GM18508 (cell line): ENCODE measurements around the gene XG.
"Not testable (repeated sequence)": the region's sequence is repeated elsewhere in the genome, so short reads cannot be mapped to it uniquely, and the experiment has no call there.

Experiments
- ATAC-seq: cut with Tn5 transposase; IDR thresholded peaks from one replicate; pipeline ENCODE4 v1.9.1; 2021; ENCODE audit warnings: moderate number of reproducible peaks; ENCODE audit not compliant: insufficient read depth, unreplicated experiment

XG gene

DNA sequence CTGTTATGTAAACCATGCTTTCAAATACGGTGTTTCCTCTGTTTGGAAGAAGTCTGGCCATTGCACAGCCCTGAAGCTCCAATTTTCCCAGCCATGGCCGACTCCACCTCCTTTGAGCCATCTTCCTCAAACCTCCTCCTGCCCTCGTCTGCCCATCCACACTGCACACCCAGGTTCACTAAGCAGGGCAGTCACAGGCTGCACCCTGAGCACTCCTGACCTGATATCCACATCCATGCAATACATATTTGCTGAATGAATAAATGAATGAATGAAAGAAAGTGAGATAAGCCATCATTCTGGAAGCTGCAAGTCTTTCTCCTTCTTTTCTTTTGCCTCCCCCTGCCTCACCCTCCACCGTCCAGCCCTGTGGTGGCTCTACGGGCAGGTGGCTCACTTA lies 22.2 kb downstream of the XG start:
- ATAC-seq, result no peak

DNA sequence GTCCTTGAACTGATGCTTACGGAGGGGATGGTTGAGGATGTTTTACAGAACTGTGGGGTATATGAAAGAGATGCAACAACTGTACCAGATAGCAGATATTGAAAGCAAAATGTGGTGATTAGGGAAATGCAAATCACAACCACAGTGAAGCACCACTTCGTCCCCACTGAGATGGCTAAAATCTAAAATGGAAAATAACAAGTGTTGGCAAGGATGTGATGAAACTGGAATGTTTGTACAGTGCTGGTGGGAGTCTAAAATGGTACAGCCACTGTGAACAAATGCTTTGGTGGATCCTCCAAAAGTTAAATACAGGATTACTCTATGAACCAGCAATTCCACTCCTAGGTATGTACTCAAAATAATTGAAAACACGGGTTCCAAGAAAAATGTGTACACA lies 22.9 kb downstream of the XG start:
- no peak for ATAC-seq

GRCh38 chrX:2780472-2781225 lies 28.8 kb downstream of the XG start:
- peak; percentile 60 for ATAC-seq

DNA sequence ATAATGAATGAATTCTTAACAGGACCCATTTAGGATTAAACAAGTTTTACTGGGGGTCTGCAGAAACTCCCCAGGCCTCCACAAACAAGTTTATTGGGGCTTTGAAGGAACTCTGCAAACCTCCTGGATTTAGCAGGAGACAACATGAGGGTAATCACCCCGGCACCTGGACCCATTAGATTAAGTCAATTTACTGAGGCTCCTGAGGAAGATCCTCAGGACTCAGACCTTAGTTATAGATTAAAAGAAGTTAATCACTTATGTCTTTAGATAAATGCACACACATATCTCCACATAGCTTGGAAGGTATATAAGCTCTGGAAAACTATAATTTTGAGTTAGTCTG lies 29.4 kb downstream of the XG start:
- no peak for ATAC-seq

DNA sequence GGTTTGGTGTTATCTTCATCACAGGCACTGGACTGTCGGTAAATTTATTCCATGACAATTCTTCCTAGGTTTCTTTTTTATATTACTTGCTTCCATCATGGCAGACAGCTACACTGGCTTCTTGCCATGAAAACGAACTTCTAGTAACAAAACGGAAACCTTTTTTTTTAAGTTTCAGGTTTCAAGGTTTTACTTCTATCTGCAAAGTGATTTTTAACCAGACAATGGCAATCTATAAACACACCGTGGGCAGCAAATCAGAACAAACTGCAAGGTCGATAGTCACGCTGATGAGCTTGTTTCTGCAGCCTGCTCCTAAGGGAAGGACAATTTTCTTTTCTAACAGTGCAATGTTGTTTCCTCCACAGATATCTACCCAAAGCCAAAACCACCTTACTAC lies 29.9 kb downstream of the XG start:
- ATAC-seq, result no peak

- ATAC-seq, result no peak
Measured at GRCh38 chrX:2782171-2782570, 30.3 kb downstream of the XG start.

- no peak for ATAC-seq
Measured at GRCh38 chrX:2782778-2783177, 30.9 kb downstream of the XG start.

- ATAC-seq, result no peak
Measured at GRCh38 chrX:2784026-2784425, 32.2 kb downstream of the XG start.

DNA sequence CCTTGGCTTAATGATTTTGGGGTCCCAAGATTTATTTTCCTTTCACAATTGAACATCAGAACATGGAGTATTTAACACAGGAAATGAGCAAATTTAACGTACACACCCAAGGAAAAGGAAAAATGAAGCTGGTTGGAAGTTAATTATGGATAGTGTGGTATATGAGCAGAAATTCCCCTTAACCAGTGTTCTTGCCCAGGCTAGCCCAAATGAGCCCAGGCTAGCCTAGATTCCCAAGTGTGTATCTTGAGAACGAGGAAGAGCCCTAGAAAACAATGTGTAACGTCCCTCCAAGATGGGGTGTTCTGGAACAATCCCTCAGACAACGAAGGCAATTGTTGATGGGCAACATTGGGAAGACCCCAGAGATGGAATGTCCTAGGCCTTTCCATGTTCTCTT lies 33.7 kb downstream of the XG start:
- no peak for ATAC-seq

- no peak for ATAC-seq
Measured at GRCh38 chrX:2788980-2789379, 37.1 kb downstream of the XG start.

GRCh38 chrX:2789569-2789968 lies 37.7 kb downstream of the XG start:
- ATAC-seq, result no peak

DNA sequence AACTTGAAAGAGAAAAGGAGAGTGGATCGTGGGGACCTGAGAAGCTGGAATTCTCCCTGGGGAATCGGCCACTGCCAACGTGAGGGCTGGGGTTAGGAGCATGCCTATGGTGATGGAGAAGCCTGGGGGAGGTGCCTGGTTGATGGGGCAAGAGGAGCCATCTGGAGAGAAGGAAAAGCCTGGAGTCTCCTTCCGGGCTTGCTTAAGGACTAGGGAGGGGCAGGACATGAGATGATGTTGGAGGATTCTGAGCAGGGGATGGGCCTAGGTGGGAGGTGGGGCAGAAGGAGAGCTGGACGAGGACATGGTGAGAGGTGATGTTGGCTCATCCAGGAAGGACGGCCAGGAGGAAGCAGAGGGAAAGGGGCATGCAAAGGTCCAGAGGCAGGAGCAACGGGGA lies 41.9 kb downstream of the XG start:
- no peak for ATAC-seq

DNA sequence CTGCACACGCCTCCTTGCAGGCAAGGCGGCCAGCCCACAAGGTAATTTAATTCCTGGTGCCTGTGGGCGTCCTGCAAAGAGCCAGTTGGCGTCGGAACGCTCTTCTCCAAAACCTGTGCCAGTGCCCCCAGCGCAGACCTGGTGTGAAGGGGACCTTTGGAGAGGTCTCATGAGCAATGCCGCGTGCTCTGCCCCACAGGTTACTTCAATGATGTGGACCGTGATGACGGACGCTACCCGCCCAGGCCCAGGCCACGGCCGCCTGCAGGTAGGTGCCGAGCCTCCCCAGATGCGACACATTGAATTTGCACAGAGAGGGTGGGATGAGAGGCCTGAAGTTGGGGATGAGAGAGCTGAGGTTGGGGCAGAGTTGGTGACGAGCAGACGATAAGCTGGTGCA lies 42.5 kb downstream of the XG start:
- ATAC-seq, result no peak

GRCh38 chrX:2796808-2797207 lies 45.0 kb downstream of the XG start:
- ATAC-seq, result not testable (repeated sequence)

DNA sequence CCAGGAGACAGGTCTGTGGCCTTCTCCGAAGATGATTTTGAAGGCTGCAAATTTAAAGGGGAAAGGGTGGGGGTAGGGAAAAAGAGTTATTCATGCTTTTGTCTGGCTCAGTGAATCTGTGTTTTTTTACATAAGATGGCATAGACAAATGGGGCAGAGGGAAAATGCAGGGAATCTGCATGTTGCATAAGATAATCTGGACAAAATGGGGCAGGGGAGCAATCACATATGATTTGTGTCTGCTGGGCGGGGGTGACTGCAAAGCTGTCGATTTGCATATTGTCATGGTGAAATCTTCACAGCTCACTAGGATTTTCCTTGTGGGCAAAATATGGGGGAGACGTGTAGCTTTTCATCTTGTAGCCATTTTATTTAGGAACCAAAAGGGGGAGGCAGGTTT lies 47.5 kb downstream of the XG start:
- no peak for ATAC-seq

- ATAC-seq, result not testable (repeated sequence)
Measured at GRCh38 chrX:2799980-2800379, 48.1 kb downstream of the XG start.

- ATAC-seq, result no peak
Measured at GRCh38 chrX:2801223-2801622, 49.4 kb downstream of the XG start.

DNA sequence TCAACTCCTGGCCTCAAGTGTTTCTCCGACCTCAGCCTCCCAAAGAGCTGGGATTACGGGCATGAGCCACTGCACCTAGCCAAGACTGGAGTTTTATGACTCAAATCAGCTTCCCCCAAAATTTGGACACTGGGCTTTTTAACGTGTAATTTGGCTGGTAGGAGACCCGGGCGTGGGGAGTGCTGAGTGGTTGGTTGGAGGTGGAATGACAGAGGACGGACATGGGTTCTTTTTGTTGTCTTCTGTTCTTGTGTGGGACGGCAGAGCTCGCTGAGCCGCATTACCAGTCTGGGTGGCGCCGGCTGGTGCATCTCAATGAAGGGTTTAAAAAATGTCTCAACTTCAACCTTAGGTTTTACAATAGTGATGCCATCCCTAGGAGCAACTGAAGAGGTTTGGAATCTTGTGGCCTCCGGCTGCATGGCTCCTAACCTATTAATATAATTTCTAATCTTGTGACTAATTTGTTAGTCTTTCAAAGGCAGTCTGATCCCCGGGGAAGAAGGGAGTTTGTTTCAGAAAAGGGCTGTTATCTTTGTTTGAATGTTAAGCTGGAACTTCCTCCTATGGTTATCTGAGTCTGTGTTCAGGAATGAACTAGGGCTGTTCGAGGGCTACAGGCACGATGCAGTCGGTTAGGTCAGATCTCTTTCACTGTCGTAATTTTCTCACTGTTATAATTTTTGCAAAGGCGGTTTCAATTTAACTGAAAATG lies 50.7 kb downstream of the XG start:
- not testable (repeated sequence) for ATAC-seq

DNA sequence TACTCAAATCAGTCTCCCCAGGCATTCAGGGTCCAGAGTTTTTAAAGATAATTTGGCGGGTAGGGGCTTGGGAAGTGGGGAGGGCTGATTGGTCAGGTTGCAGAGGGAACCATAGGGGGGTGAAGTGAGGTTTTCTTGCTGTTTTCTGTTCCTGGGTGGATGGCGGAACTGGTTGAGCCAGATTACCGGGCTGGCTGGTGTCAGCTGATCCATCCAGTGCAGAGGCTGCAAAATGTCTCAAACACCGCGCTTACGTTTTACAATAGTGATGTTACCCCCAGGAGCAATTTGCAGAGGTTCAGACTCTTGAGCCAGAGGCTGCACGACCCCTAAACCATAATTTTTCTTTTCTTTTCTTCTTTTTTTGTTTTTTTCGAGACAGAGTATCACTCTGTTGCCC lies 51.6 kb downstream of the XG start:
- ATAC-seq, result not testable (repeated sequence)

- not testable (repeated sequence) for ATAC-seq
Measured at GRCh38 chrX:2804106-2804843, 52.4 kb downstream of the XG start.

GRCh38 chrX:2804858-2805257 lies 53.0 kb downstream of the XG start:
- not testable (repeated sequence) for ATAC-seq
